HG03039 (cell line): ENCODE data around the gene ACAD8.
"Not testable (repeated sequence)": the region's sequence is repeated elsewhere in the genome, so short reads cannot be mapped to it uniquely, and the experiment has no call there.

Source experiments
- ATAC-seq: cut with Tn5 transposase; IDR thresholded peaks from one replicate; pipeline ENCODE4 v1.9.1; 2021; ENCODE audit warnings: mild to moderate bottlenecking, moderate library complexity; ENCODE audit not compliant: unreplicated experiment

ACAD8 gene

GRCh38 chr11:134238956-134239355 is 14.4 kb upstream of the ACAD8 start:
- no peak for ATAC-seq

- no peak for ATAC-seq
Measured at GRCh38 chr11:134240592-134240991, 12.8 kb upstream of the ACAD8 start.

GRCh38 chr11:134242376-134242775 is 11.0 kb upstream of the ACAD8 start:
- ATAC-seq: no peak

- no peak for ATAC-seq
Measured at GRCh38 chr11:134243913-134244312, 9.5 kb upstream of the ACAD8 start.

GRCh38 chr11:134244593-134244992 is 8.8 kb upstream of the ACAD8 start:
- ATAC-seq: no peak

GRCh38 chr11:134245434-134245833 is 7.9 kb upstream of the ACAD8 start:
- no peak for ATAC-seq

GRCh38 chr11:134246100-134246499 is 7.3 kb upstream of the ACAD8 start:
- no peak for ATAC-seq

- ATAC-seq: no peak
Measured at GRCh38 chr11:134246678-134247077, 6.7 kb upstream of the ACAD8 start.

- no peak for ATAC-seq
Measured at GRCh38 chr11:134248910-134249480, 4.4 kb upstream of the ACAD8 start.

GRCh38 chr11:134250246-134250645 is 3.1 kb upstream of the ACAD8 start:
- ATAC-seq: no peak

- ATAC-seq: no peak
Measured at GRCh38 chr11:134250675-134251074, 2.7 kb upstream of the ACAD8 start.

- ATAC-seq: peak; percentile 13
Measured at GRCh38 chr11:134252346-134253187, 801 bp upstream of the ACAD8 start.

GRCh38 chr11:134254433-134255183 is 1.2 kb downstream of the ACAD8 start:
- ATAC-seq: no peak

- not testable (repeated sequence) for ATAC-seq
Measured at GRCh38 chr11:134255184-134255561, 1.8 kb downstream of the ACAD8 start.

- ATAC-seq: no peak
Measured at GRCh38 chr11:134257101-134257500, 3.7 kb downstream of the ACAD8 start.

- no peak for ATAC-seq
Measured at GRCh38 chr11:134258577-134258976, 5.2 kb downstream of the ACAD8 start.

GRCh38 chr11:134260503-134260902 is 7.1 kb downstream of the ACAD8 start:
- no peak for ATAC-seq

- no peak for ATAC-seq
Measured at GRCh38 chr11:134260983-134261382, 7.6 kb downstream of the ACAD8 start.

- no peak for ATAC-seq
Measured at GRCh38 chr11:134261626-134262488, 8.5 kb downstream of the ACAD8 start.

GRCh38 chr11:134264966-134265764 is 11.8 kb downstream of the ACAD8 start:
- ATAC-seq: no peak
